K562 (cell line): Measurements from ENCODE around the gene ADRB2.

Experiments used
- ELF1 ChIP-seq: fragments of 200-800 bp; sonication (Bioruptor generic); IDR thresholded peaks from 2 replicates; pipeline ENCODE4 v1.6.1; 2016; ENCODE audit warnings: missing genetic modification characterization, missing compliant biosample characterization
- ELF4 ChIP-seq: fragments of 450-650 bp; formaldehyde crosslinking; IDR thresholded peaks from 2 replicates; pipeline ENCODE4 v1.4.0; 2022; ENCODE audit warnings: missing genetic modification characterization
- RFX5 ChIP-seq: IDR thresholded peaks from 2 replicates; pipeline ENCODE4 v1.6.1; 2011; ENCODE audit warnings: low read depth, mild to moderate bottlenecking, improper control_type of control experiment, low read length
- TF ChIP-seq, protein P1 (sequence below): fragments of 450-650 bp; IDR thresholded peaks from 2 replicates; pipeline ENCODE4 v1.6.1; 2017; ENCODE audit warnings: antibody characterized with exemption

DNA sequence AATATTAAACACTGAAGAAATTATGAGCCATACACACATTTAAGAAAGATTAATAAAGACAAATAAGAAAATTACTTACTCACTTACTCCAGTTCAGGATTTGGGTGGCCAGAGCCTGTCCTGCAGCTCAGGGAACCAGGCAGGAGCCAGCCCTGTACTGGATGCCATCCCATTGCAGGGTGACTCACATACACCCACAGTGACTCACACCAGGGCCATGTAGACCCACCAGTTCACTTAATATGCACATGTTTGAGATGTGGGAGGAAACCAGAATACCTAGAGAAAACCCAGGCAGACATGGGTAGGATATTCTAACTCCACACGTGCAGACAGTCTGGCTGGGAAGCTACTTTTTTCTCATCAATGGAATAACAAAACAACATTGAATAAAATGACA lies 49.6 kb upstream of the ADRB2 start:
- TF ChIP-seq ELF1 (tag) (no peak), ELF4 (CRISPR knock-in tag) (no peak), RFX5 (no peak)
- TF ChIP-seq, protein P1, sequence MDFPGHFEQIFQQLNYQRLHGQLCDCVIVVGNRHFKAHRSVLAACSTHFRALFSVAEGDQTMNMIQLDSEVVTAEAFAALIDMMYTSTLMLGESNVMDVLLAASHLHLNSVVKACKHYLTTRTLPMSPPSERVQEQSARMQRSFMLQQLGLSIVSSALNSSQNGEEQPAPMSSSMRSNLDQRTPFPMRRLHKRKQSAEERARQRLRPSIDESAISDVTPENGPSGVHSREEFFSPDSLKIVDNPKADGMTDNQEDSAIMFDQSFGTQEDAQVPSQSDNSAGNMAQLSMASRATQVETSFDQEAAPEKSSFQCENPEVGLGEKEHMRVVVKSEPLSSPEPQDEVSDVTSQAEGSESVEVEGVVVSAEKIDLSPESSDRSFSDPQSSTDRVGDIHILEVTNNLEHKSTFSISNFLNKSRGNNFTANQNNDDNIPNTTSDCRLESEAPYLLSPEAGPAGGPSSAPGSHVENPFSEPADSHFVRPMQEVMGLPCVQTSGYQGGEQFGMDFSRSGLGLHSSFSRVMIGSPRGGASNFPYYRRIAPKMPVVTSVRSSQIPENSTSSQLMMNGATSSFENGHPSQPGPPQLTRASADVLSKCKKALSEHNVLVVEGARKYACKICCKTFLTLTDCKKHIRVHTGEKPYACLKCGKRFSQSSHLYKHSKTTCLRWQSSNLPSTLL = no peak
